Hypothalamus (tissue), 51 donors: ENCODE measurements around the gene FBLN5.
A peak's percentile ranks its signal among the peaks of the same experiment; 100 is the strongest.
"Not testable (repeated sequence)": the region's sequence is repeated elsewhere in the genome, so short reads cannot be mapped to it uniquely, and the experiment has no call there.

ENCODE experiments used
- DNase-seq, 51 donors: peaks; one replicate each; lab custom pipeline; 2025; lab: John Stamatoyannopoulos, UW

FBLN5 gene

GRCh38 chr14:91888641-91889476 lies 58.6 kb downstream of the FBLN5 start:
- DNase-seq, result peak in 8 of 51 donors; percentile 13 to 41 (median 23)

GRCh38 chr14:91886961-91887360 lies 60.5 kb downstream of the FBLN5 start:
- DNase-seq, result no peak

- DNase-seq, result no peak
Observed at GRCh38 chr14:91885839-91886238, 61.7 kb downstream of the FBLN5 start.

- DNase-seq, result no peak
Observed at GRCh38 chr14:91885113-91885712, 62.3 kb downstream of the FBLN5 start.

DNA sequence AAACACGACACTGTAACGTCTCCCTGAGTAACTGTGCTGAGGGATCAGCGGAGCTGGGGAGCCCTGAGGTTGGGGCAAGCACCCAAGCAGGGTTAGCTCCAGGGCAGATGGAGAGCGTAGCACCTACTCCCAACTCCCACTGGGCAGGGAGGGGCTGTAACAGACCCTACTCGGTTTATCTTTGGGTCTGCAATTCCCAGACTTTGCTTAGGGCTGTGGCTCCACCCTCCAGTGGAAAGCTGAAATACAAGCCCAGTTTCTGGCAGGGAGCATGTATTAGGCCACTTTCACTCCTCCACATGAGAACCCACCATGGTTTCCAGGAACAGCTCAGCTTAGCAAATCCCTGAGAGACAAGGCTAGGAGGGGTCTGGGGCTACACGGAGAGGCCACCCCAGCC lies 62.8 kb downstream of the FBLN5 start:
- no peak for DNase-seq

- DNase-seq, result no peak
Observed at GRCh38 chr14:91883753-91884152, 63.7 kb downstream of the FBLN5 start.

GRCh38 chr14:91882776-91883175 lies 64.7 kb downstream of the FBLN5 start:
- no peak for DNase-seq

GRCh38 chr14:91882369-91882768 lies 65.1 kb downstream of the FBLN5 start:
- no peak for DNase-seq

- DNase-seq, result no peak
Observed at GRCh38 chr14:91879196-91879595, 68.3 kb downstream of the FBLN5 start.

DNA sequence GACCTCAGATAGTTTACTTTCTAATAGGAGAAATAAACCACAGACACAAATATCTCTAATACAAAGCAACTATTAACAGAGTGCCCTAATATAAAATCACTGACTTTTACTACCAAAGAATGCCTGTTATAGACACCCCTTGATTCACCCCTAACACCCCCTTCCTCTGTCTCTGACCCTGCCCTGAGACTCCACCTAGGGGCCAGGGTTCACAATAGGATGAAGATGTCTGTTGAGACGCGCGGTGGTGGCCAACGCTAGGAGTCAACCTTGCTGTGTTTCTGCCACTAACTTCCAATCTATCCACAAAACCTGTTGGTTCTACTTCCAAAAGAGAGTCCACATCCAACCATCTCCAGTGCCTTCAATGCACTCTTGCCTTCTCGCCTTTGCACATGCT lies 69.2 kb downstream of the FBLN5 start:
- no peak for DNase-seq

- DNase-seq, result no peak
Observed at GRCh38 chr14:91877376-91877915, 70.0 kb downstream of the FBLN5 start.

DNA sequence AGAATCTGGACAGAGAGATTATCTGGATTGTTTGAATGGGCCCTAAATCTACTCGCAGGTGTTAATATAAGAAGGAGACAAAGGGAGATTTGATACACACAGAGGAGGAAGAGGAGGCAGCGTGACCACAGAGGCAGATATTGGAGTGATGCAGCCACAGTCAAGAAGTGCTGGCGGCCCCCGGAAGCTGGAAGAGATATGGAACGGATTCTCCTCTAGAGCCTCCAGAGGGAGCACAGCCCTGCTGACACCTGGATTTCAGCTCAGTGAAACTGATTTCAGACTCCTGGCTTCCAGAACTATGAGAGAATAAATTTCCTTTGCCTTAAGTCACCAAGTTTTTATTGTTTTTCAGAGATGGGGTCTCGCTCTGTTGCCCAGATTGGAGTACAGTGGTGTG lies 71.0 kb downstream of the FBLN5 start:
- no peak for DNase-seq

- no peak for DNase-seq
Observed at GRCh38 chr14:91875525-91876286, 71.8 kb downstream of the FBLN5 start.

DNA sequence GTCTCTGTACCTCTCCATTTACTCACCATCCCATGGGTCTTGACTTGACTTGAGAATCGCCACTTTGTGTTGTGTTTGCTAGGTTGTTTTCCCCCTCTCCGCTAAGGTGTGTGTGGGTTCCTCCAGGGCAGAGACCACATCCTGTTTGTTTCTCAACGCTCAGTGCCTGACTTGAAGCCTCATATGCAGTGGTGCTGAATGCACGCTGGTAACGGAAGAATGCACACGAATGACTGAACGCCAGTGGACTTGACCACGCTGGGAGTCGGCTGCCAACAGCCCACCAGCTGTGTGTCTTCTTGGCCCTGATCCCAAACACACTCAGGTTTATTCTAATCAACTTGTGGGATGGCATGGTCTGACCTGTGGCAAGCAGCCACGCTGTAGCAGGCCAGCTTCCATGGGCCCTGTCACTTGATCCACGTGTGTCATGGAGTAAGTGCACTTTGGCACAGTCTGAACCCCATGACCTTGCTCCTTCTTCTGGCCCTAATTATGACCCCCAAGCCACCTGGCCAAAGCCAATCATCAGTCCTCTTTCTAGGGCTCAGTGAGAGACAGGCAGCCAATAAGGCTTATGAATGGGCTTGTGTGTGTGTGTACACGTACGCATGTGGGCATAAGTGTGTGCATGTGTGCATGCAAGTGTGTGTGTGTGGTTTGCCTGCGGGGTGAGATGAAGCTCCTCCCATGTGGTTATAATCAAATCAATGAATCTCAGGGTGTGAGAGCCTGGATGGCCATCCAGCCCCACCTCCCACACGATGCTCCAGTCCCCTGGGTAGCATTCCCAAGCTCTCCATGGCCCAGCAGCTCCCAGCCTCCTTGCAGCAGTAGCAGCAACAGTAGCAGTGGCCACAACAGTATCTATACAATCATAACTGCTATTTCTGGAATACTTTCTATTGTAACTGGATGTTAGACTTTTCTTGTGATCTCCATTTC lies 73.8 kb downstream of the FBLN5 start:
- DNase-seq, result no peak

GRCh38 chr14:91872517-91873470 lies 74.7 kb downstream of the FBLN5 start:
- DNase-seq, result peak in 1 of 51 donors; percentile 10

GRCh38 chr14:91872011-91872501 lies 75.4 kb downstream of the FBLN5 start:
- DNase-seq, result no peak

- not testable (repeated sequence) for DNase-seq
Observed at GRCh38 chr14:91871401-91871800, 76.1 kb downstream of the FBLN5 start.

- DNase-seq, result no peak
Observed at GRCh38 chr14:91870890-91871289, 76.6 kb downstream of the FBLN5 start.

DNA sequence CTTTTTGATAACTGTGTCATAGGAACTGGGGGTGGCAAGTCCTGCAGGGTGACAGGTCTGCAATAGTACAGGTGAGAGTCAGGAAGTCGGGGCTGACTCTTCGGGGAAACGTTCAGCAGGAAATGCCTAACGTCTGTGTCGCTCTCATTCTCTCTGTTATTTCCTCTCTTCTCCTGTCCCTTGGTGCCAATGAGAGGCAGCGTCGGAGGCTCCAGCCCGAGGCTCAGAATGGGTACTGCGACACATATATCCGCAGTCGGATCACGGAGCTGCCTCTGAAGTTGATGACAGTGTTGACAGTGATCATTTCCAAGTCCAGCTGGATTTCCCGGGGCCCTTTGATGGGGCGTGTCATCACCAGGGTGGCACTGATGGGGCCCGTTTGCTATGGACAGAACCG lies 77.5 kb downstream of the FBLN5 start:
- DNase-seq, result no peak
